HG02884 (cell line): Measurements from ENCODE around the gene FSD2.
"Not testable (repeated sequence)": the region's sequence is repeated elsewhere in the genome, so short reads cannot be mapped to it uniquely, and the experiment has no call there.

Experiments used
- ATAC-seq: cut with Tn5 transposase; IDR thresholded peaks from one replicate; pipeline ENCODE4 v1.9.1; 2021; ENCODE audit warnings: mild to moderate bottlenecking, moderate library complexity; ENCODE audit not compliant: unreplicated experiment

Gene FSD2

DNA sequence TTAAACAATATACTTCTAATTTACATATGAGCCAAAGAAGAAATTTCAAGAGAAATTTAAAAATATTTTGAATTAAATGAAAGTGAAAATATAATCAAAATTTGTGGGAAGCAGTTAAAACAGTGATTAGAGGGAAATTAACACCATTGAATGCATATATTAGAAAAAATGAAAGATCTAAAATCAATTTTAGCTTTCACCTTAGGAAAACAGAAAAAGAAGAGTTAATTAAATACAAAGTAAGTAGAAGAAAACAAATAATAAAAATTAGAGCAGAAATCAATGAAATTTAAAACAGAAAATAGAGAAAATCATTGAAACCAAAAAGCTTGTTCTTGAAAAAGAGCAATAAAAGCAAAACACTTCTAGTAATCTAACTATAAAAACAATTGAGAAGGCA, 57.6 kb downstream of the FSD2 start:
- ATAC-seq, result no peak

DNA sequence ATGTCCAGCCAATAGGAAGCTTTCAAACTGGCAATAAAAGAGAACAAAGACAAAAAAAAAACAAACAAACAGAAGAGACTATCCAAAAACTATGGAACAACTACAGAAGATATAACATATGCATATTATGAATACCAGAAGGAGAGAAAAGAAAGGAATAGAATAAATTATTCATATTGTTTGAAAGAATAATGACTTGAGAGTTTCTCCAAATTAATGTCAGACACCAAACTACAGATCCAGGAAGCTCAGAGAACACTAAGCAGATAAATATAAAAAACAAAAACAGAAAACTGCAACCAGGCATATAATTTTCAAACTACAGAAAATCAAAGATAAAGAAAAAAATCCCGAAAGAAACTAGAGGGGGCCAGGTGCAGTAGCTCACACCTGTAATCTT, 62.1 kb downstream of the FSD2 start:
- ATAC-seq, result no peak

DNA sequence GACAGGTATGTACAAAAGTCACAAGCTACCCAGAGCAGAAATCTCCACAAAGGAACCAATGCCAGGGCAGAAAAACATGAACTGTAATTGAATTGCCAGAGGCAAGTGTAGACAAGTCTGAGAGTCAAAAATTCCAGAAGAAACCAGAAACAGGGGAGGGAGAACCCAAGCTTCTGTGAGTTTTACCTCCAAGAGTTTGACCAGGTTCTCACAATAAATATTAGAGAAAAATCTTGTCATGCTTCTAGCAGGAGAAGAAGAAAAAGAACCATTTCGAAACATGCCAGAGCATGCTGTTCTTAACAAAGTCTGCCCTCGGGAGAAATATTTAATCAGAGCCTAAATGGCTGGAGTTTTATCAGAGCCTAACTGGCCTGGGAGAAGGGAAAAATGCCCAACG, 63.7 kb downstream of the FSD2 start:
- no peak for ATAC-seq

DNA sequence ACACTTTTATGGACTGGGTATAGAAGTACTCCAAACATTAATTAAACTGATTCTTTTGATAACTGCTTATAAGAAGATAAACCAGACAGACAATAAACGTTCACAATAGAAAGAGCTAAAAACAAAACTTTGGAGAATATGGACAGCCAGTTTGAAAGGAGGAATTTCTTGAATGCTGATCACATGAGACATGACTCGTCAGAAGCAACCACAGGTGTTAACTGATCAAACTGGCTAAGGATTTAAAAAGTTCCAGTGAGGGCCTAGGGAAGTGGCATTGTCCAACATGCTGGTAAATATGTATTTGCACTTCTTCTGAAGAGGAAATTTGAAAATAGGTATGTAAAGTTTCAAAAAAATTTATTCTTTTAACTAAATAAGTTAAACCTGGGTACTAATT, 66.8 kb downstream of the FSD2 start:
- no peak for ATAC-seq

DNA sequence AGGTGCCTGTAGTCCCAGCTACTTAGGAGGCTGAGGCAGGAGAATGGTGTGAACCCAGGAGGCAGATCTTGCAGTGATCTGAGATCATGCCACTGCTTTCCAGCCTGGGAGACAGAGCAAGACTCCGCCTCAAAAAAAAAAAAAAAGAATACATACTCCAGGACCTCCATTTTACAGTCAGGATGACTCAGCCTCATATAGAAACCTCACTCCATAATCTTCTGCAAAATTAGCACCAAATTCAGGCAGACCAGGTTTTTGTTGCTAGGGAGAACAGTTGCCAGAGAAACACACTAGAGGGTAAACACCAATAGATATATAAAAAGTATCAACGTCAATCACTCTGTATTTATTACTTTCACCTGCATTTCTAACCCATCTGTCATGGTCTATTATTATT, 67.9 kb downstream of the FSD2 start:
- no peak for ATAC-seq

DNA sequence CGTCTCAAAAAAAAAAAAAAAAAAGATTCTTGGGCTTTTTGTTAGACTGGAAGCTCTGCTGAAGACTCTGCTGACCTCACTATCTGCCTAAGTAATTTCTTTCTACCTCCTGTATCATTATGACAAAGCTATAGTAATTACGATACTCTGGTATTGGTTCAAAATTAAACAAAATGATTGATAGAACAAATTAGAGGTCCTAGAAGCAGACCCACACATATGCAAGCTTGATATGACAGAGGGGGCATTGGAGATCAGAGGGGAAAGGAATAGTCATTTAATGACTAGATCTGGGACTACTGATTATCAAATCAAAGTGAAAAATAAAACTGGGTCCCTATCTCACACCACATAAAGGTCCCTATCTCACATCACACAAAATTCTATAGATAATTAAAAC, 74.3 kb downstream of the FSD2 start:
- no peak for ATAC-seq

DNA sequence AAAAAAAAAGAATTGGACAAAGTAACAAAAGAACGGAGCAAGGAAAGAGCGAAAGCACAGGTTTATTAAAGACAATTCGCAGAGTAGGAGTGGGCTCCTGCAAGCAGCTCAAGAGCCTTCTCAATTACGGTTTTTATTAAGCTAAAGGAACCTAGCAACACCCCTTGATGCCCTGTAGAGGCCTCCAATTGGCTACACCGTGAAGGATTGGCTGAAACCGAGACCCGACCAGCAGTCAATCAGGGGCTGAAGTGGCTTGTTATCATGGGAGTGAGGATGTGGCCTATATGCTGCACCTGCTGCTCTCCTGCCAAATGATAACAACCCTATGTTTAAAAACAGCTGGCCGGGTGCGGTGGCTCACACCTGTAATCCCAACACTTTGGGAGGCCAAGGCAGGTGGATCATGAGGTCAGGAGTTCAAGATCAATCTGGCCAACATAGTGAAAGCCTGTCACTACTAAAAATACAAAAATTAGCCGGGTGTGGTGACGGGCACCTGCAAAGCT, 75.8 kb downstream of the FSD2 start:
- ATAC-seq, result no peak

DNA sequence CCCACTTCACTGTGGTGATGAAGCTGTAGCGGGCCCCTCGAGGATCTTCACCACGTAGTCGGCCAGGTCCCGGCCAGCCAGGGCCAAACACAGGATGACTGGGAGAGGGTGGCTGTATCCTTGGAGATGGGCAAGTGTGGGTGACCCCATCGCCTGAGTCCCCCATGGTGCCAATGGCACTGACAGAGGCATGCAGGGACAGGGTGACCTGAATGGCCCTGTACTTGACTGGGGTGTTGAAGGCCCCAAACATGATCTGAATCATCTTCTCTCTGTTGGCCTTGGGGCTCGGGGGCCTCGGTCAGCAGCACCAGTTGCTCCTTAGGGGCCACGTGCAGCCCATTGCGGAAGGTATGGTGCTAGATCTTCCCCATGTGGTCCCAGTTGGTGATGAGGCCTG, 79.1 kb downstream of the FSD2 start:
- ATAC-seq, result no peak

DNA sequence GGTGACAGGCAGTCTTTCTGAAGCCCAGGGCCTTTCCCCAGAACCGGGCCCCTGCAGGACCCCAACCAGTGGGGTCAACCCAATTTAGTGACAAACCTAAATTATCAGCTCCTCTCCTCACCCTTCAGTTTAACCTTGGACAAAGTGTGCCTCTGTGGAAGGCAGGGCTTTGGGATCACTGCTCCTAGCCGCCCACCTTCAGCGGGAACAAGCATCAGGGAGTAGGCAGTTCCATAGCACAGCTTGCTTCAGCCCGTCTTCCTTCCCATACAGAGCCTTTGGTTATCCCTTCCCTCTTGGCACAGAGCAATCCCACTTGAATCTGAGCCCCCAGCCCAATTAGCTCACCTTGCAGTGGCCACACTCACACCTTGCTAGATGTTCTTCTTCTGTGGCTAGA, 90.9 kb downstream of the FSD2 start:
- no peak for ATAC-seq

DNA sequence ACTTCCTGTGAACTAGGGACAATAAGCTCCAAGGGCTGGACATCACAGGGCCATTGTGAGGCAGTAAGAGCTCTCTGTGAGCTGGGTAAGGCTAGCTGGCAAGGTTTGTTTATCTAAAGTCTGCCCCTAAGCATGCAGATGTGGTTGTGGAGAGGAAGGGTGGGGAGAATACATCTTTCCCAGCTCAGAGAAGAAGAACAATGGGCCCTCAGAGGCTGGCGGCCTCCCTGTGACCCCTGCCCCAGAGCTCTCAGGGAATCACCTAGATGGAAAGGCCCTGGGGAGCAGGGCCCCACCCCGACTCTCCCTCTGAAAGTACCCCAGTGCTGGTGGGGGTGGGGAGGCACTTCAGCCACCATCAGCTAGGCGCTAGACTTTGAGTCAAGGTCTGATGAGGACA, 91.9 kb downstream of the FSD2 start:
- no peak for ATAC-seq

DNA sequence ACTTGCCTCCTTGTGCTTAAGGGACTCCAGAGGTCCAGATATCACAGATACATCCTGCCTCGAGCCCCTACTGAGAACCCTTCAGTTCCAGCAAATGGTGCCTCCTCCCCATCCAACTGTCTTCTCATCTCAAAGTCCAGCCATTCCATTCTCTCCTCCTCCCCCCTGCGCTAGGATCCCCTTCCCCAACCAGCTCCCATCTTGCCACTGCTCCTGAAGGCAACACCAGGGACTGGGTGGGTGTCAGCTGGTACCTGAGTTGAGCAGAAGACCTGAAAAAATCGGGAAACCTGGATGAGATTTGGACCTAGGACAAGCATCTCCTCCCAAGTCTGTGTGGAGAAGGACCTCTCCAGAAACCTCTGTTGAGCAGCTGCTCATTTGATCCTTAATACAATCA, 93.8 kb downstream of the FSD2 start:
- ATAC-seq, result no peak

DNA sequence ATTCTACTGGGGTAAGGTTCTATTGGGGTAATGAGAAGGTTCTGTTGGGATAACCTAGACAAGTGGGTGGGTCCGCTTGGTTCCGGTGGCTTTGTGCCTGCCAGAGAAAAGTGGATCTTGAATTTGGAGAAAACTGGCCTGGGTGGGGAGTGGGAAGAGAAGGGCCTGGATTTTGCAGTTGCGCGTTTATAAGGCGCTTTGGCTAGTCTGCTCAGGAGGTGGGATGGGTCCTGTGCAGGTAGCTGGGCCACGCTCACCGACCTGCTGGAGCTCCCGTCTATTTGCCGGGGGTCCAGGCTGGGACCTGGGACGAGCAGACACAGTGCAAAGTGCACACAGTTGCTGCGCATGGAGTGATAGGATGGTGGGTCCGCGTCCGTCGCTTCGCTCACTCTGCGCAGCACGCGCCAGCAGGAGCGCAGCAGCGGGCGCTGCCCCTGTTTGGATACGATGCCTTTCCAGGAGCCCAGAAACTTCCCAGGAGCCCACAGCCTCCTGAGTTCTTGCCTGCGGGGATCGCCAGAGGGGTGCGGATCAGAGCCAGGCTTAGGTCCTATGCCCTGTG, 94.9 kb downstream of the FSD2 start:
- no peak for ATAC-seq

DNA sequence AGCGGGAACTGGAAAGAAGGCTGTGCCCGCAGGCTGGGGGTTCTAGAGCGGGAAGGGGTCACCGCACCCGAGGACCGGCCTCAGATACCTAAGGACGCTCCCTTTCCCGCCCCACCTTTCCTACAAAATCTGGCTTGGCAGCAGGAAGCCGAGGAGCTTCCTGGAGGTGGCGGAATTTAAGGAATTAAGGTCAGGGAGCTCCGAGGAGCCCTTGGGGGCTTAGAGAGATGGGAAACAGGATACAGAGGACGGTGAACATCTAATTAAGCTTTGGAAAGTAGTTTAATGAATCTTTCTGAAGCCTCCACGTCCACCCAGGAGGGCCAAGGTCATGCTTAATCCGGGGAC, 95.7 kb downstream of the FSD2 start:
- no peak for ATAC-seq

DNA sequence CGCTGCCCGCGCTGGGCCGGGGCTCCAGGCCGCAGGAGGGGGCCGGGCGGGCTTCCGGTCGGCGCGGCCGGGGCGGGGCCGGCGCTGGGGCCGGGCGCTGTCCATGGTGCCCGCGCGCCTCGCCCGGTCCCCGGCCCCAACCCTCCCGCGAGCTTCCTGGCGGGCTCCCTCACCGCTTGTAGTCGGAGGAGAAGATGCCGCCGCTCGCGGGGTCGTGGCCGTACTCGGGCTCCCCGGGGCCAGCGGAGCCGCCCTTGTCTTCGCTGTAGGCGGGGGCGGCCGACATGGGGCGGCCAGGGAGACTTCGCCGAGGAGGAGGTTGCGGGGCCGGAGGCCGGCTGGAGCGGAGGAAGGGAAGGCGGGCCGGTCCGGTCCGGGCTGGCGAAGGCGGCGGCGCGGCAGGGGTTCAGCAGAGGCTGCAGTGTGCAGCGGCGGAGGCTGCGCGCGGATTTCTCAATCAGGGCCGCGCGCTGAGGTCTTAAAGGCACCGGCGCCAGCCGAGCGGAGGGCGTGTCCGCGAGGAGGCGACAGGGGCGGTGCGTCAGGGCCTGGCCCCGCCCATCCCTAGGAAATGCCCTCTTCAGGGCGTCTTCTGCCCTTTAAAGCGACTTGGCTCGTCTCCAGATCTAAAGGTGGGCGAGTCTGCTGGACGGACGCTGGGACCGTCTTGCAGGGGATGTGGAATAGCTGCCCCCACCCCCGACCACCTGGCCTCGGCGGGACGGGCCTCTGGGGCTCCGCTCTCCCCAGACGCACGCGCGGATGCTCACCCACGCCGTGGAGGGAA, 96.3 kb downstream of the FSD2 start, which contains the start of gene AP3B2:
Gene AP3B2, minus strand, starts transcription at position 455 of the 787 bp plus-strand sequence. Its CDS starts 169 bp downstream, at position 286.
- peak; percentile 92 for ATAC-seq

DNA sequence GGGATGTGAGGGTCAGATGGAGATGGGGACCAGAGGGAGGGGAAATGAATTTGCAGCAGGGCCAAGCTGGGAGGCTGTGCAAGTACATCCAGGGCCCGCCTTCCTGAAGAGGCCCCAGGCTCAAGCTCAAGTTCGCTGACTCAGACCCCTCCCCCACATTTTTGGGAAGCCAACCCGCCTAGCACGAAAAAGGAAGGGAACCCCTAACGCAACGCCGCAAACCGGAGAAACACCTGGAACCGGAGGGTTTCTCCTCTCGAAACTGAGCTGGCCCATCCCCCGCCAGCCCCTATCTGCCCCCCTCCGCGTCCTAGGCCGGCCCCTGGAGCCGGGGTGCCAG, 96.8 kb downstream of the FSD2 start:
- ATAC-seq, result no peak

DNA sequence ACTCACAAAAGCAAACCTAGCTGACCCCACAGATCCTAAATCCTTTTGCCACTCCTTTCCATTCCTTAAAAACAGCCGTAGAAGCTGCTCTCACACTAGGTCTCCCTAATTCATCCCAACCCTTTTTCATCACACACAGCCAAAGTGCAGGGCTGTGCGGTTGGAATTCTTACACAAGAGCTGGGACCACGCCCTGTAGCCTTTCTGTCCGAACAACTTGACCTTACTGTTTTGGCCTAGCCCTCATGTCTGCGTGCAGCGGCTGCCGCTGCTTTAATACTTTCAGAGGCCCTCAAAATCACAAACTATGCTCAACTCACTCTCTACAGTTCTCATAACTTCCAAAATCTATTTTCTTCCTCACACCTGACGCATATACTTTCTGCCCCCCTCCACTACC, 100.0 kb downstream of the FSD2 start:
- not testable (repeated sequence) for ATAC-seq
